Stimulated activated memory B cell treated with anti-CD40 and anti-IgM and Interleukin-4, amounts not matched to agents 10 μg/mL and 1 μg/mL and 100 μg/mL, for 72 hours (primary cell): ENCODE measurements around the gene BICRA.
"Not testable (repeated sequence)": the region's sequence is repeated elsewhere in the genome, so short reads cannot be mapped to it uniquely, and the experiment has no call there.

Experiments used
- ATAC-seq: fragments of 150-1000 bp; cut with Tn5 transposase; 2 replicates; pipeline ENCODE4 v1.10.0; 2021
- H3K27ac Mint-ChIP-seq: one replicate; pipeline ENCODE4 v1.8.0; 2022; ENCODE audit warnings: mild to moderate bottlenecking, mixed read lengths
- H3K27me3 Mint-ChIP-seq: one replicate; pipeline ENCODE4 v1.8.0; 2022; ENCODE audit warnings: mixed read lengths
- H3K36me3 Mint-ChIP-seq: one replicate; pipeline ENCODE4 v1.8.0; 2022; ENCODE audit warnings: mixed read lengths
- H3K4me1 Mint-ChIP-seq: one replicate; pipeline ENCODE4 v1.8.0; 2022; ENCODE audit warnings: mixed read lengths
- H3K4me3 Mint-ChIP-seq: one replicate; pipeline ENCODE4 v1.8.0; 2022; ENCODE audit warnings: mild to moderate bottlenecking, moderate library complexity, mixed read lengths
- H3K9me3 Mint-ChIP-seq: one replicate; pipeline ENCODE4 v1.8.0; 2022; ENCODE audit warnings: mixed read lengths

BICRA gene

GRCh38 chr19:47716270-47716937 lies 107.5 kb downstream of the BICRA start:
- no peak for ATAC-seq
- peaks cover 87% of the 10 kb centered on the region for H3K27me3 Mint-ChIP-seq
- peaks cover 7% of the 10 kb centered on the region for H3K9me3 Mint-ChIP-seq
- no peak overlapping the region for H3K27ac Mint-ChIP-seq
- peaks cover 6% of the 10 kb centered on the region for H3K36me3 Mint-ChIP-seq
- no peaks in the 10 kb centered on the region for H3K4me1 Mint-ChIP-seq
- H3K4me3 Mint-ChIP-seq: no peak overlapping the region

- ATAC-seq, H3K4me3 Mint-ChIP-seq, H3K36me3 Mint-ChIP-seq, H3K27ac Mint-ChIP-seq, H3K4me1 Mint-ChIP-seq, H3K9me3 Mint-ChIP-seq: not testable (repeated sequence)
- peaks cover 78% of the 10 kb centered on the region for H3K27me3 Mint-ChIP-seq
These were observed 109.6 kb downstream of the BICRA start for GRCh38 chr19:47718415-47719046.

DNA sequence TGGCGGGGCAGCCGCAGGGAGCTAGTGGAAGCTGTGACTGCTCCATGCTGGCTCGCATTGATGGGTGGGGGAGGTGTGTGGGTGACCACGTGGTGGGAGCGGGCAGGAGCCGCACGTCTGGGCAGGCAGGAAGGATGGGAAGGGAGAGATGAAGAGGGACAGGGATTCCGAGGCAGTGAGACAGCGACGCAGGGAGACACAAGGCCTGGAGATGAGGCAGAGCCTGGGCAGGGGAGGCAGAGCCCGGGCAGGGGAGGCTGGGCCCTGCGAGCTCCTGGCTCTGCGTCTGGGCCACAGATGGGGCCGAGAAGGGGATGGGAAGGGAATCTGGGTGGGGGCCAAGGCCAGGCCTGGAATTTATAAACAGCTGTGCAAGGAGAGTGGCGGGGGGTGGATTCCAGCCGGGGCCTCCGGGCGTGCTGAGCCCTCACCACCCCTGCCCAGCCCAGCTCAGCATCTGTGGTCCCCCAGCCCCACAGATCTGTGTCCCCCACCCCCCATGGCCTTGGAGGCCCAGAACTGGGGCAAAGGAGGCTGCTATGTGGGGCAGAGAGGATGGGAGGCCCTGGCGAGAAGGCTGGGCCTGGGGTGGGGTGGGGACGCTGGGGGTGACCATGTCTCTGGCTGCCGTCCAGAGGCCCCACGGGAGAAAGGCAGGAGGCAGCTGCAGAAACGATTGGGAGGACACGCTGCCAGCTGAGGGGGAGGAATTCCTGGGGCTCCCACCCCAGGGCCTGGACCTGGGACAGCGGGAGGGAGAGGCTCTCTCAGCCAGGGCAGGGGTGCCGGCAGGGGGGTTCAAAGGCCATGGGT lies 110.3 kb downstream of the BICRA start:
- H3K9me3 Mint-ChIP-seq: peaks cover under 1% of the 10 kb centered on the region
- H3K36me3 Mint-ChIP-seq: no peaks in the 10 kb centered on the region
- peaks cover 75% of the 10 kb centered on the region for H3K27me3 Mint-ChIP-seq
- no peaks in the 10 kb centered on the region for H3K4me1 Mint-ChIP-seq
- peak; percentile 46 for ATAC-seq
- H3K27ac Mint-ChIP-seq: no peak overlapping the region
- H3K4me3 Mint-ChIP-seq: no peak overlapping the region

DNA sequence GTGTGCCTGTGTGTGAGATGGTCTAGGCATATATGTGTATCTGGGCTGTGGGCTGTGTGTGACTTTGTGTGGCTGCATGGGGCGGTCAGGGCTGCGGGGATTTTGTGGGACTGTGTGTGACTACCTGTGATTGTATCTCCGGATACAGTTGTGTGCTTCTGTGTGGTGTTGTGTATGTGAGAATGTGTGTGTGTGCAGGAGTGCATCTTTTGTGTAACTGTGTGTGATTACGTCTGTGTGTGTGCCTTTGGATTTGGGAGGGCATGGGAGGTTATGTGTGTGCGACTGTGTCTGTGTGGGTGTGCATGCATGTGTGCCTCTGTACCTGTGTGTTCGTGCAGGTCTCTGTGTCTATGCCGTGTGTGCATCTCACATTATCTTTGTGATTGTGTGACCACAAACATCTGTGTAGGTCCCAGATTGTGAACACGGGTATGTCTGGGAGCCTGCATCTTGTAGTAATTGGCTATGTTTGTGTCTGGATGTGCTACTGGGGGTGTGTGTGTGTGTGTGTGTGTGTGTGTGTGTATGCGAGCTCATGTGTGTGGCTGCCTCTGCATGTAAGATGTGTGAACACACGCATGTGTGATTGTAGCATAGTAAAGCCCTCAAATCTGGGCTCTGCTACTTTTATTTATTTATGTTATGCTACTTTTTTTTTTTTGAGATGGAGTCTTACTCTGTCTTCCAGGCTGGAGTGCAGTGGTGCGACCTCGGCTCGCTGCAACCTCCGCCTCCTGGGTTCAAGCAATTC lies 111.9 kb downstream of the BICRA start:
- H3K4me3 Mint-ChIP-seq: no peak overlapping the region
- no peaks in the 10 kb centered on the region for H3K36me3 Mint-ChIP-seq
- no peak overlapping the region for H3K27ac Mint-ChIP-seq
- no peaks in the 10 kb centered on the region for H3K4me1 Mint-ChIP-seq
- H3K27me3 Mint-ChIP-seq: peaks cover 63% of the 10 kb centered on the region
- ATAC-seq: no peak
- H3K9me3 Mint-ChIP-seq: no peaks in the 10 kb centered on the region

GRCh38 chr19:47723581-47723940 lies 114.6 kb downstream of the BICRA start:
- Mint-ChIP-seq H3K36me3 (no peaks in the 10 kb centered on the region), H3K9me3 (no peaks in the 10 kb centered on the region), H3K27me3 (peaks cover 58% of the 10 kb centered on the region), H3K4me1 (no peaks in the 10 kb centered on the region), H3K27ac (no peak overlapping the region), H3K4me3 (no peak overlapping the region)
- ATAC-seq: no peak

GRCh38 chr19:47725759-47726401 lies 116.9 kb downstream of the BICRA start:
- Mint-ChIP-seq H3K36me3 (no peaks in the 10 kb centered on the region), H3K4me1 (peaks cover 18% of the 10 kb centered on the region), H3K27me3 (peaks cover 61% of the 10 kb centered on the region), H3K27ac (no peak overlapping the region), H3K4me3 (no peak overlapping the region), H3K9me3 (peaks cover 3% of the 10 kb centered on the region)
- ATAC-seq: no peak

- Mint-ChIP-seq H3K27me3 (peaks cover 62% of the 10 kb centered on the region), H3K36me3 (no peaks in the 10 kb centered on the region)
- ATAC-seq: no peak
These were observed 117.5 kb downstream of the BICRA start for GRCh38 chr19:47726467-47726866.

DNA sequence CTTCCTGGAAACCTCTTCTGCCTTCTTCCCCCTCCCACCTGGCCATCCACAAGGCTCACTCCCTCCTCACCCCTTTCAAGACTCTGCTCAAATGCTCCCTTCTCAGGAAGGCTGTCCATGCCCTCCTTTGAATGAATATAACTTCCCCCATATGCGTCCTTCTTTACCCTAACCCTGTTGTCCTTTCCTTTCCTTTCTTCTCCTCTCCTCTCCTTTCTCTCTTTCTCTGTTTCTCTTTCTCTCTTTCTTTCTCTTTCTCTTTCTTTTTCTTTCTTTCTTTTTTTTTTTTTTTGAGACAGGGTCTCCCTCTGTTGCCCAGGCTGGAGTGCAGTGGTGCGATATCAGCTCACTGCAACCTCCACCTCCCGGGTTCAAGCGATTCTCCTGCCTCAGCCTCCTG lies 119.4 kb downstream of the BICRA start:
- not testable (repeated sequence) for ATAC-seq, H3K27ac Mint-ChIP-seq, H3K4me3 Mint-ChIP-seq, H3K36me3 Mint-ChIP-seq, H3K9me3 Mint-ChIP-seq
- Mint-ChIP-seq H3K27me3 (peaks cover 51% of the 10 kb centered on the region), H3K4me1 (peaks cover 18% of the 10 kb centered on the region)

More at GRCh38 chr19:47726467-47726866, 117.5 kb downstream of the BICRA start:
- Mint-ChIP-seq H3K4me3 (no peak overlapping the region), H3K27ac (no peak overlapping the region), H3K4me1 (peaks cover 18% of the 10 kb centered on the region), H3K9me3 (peaks cover 4% of the 10 kb centered on the region)

DNA sequence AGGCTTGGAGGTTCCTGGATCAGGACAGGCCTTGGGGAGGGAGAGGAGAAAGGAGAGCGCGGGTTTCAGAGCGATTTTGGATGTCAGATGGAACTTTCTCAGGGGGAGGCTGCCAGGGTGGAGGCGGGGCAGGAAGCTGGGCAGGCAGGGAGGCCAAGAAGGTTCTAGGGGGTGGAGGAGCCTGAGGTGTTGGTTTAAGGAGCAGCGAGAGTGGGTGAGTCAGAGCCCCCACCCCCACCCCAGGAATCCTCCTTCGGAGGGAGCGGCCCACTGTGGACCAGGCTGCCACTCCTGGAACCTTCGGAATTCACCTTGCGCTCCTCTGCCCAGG lies 120.5 kb downstream of the BICRA start:
- Mint-ChIP-seq H3K4me3 (no peak overlapping the region), H3K36me3 (no peaks in the 10 kb centered on the region), H3K27ac (no peak overlapping the region), H3K4me1 (peaks cover 18% of the 10 kb centered on the region), H3K27me3 (peaks cover 57% of the 10 kb centered on the region), H3K9me3 (peaks cover 4% of the 10 kb centered on the region)
- ATAC-seq: no peak

- H3K27me3 Mint-ChIP-seq: peaks cover 59% of the 10 kb centered on the region
- no peak overlapping the region for H3K4me3 Mint-ChIP-seq
- H3K27ac Mint-ChIP-seq: no peak overlapping the region
- peaks cover 4% of the 10 kb centered on the region for H3K9me3 Mint-ChIP-seq
- H3K4me1 Mint-ChIP-seq: peaks cover 18% of the 10 kb centered on the region
- no peak for ATAC-seq
- no peaks in the 10 kb centered on the region for H3K36me3 Mint-ChIP-seq
These were observed 121.0 kb downstream of the BICRA start for GRCh38 chr19:47729799-47730520.

GRCh38 chr19:47730521-47730889 lies 121.6 kb downstream of the BICRA start:
- H3K27me3 Mint-ChIP-seq: peaks cover 64% of the 10 kb centered on the region
- H3K4me3 Mint-ChIP-seq: no peak overlapping the region
- no peak overlapping the region for H3K27ac Mint-ChIP-seq

DNA sequence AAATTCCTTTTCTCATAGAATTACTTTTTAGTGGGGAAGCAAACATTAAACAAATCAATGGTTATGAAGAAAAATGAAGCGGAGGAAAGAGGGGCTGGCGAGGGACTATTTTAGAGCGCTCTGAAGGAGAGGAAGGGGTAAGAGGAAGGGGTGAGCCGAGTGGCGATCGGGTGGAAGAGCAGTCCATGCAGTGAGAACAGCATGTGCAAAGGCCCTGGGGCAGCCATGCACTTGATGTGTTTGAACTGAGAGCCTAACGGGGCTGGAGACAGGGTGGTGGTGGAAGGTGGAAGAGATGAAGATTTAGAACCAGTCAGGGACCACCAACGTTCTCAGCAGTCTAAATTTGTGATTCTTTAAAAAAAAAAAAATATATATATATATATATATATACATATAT lies 122.0 kb downstream of the BICRA start:
- H3K4me1 Mint-ChIP-seq: peaks cover 18% of the 10 kb centered on the region
- ATAC-seq: no peak
- H3K9me3 Mint-ChIP-seq: peaks cover 4% of the 10 kb centered on the region
- H3K27ac Mint-ChIP-seq: no peak overlapping the region
- no peaks in the 10 kb centered on the region for H3K36me3 Mint-ChIP-seq
- H3K4me3 Mint-ChIP-seq: no peak overlapping the region
- H3K27me3 Mint-ChIP-seq: peaks cover 68% of the 10 kb centered on the region

More at GRCh38 chr19:47730521-47730889, 121.6 kb downstream of the BICRA start:
- Mint-ChIP-seq H3K4me1 (peaks cover 18% of the 10 kb centered on the region), H3K36me3 (no peaks in the 10 kb centered on the region), H3K9me3 (peaks cover 4% of the 10 kb centered on the region)
- ATAC-seq: no peak

DNA sequence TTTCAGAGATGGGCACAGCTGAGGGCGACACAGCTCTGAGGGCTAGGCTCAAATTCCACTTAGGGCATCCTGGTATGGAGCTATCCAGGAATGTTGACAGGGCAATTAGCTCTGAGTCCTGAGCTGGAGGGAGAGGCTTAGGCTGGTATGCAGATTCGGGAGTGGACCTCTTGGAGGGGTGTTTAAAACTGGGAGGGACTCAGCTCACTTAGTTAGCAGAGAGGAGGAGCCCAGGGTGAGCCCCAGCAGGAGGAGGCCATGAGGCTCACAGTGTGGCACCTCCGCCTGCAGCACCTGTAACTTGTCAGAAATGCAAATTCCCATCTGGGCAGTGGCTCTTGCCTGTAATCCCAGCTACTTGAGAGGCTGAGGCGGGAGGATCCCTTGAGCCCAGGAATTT lies 126.2 kb downstream of the BICRA start:
- no peak overlapping the region for H3K4me3 Mint-ChIP-seq
- H3K4me1 Mint-ChIP-seq: peaks cover 9% of the 10 kb centered on the region
- no peak for ATAC-seq
- no peaks in the 10 kb centered on the region for H3K36me3 Mint-ChIP-seq
- H3K27ac Mint-ChIP-seq: no peak overlapping the region
- H3K27me3 Mint-ChIP-seq: peaks cover 45% of the 10 kb centered on the region
- H3K9me3 Mint-ChIP-seq: peaks cover 4% of the 10 kb centered on the region

DNA sequence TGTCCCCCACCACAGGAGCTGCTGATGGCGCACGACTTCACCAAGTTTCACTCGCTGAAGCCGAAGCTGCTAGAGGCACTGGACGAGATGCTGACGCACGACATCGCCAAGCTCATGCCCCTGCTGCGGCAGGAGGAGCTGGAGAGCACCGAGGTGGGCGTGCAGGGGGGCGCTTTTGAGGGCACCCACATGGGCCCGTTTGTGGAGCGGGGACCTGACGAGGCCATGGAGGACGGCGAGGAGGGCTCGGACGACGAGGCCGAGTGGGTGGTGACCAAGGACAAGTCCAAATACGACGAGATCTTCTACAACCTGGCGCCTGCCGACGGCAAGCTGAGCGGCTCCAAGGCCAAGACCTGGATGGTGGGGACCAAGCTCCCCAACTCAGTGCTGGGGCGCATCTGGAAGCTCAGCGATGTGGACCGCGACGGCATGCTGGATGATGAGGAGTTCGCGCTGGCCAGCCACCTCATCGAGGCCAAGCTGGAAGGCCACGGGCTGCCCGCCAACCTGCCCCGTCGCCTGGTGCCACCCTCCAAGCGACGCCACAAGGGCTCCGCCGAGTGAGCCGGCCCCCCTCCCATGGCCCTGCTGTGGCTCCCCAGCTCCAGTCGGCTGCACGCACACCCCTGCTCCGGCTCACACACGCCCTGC lies 132.1 kb downstream of the BICRA start:
- Mint-ChIP-seq H3K4me3 (no peak overlapping the region), H3K4me1 (peaks cover 24% of the 10 kb centered on the region), H3K9me3 (peaks cover 7% of the 10 kb centered on the region), H3K27me3 (peaks cover 7% of the 10 kb centered on the region), H3K36me3 (no peaks in the 10 kb centered on the region), H3K27ac (no peak overlapping the region)
- no peak for ATAC-seq
